HG03571 (cell line): ENCODE results near the gene HINT2.

Source experiments
- ATAC-seq: cut with Tn5 transposase; IDR thresholded peaks from one replicate; pipeline ENCODE4 v1.9.1; 2021; ENCODE audit not compliant: unreplicated experiment

HINT2 gene

GRCh38 chr9:35814841-35815543 is at the start of gene HINT2:
TSS of gene HINT2 (minus strand) at chr9:35815042. CDS start at chr9:35814979, 63 bp downstream.
- peak; percentile 70 for ATAC-seq

GRCh38 chr9:35863583-35863982 is 48.7 kb upstream of the HINT2 start:
- no peak for ATAC-seq

GRCh38 chr9:35862328-35862727 is 47.5 kb upstream of the HINT2 start:
- no peak for ATAC-seq

- no peak for ATAC-seq
Measured at GRCh38 chr9:35861161-35861897, 46.5 kb upstream of the HINT2 start.

GRCh38 chr9:35859990-35860339 is 45.1 kb upstream of the HINT2 start:
- no peak for ATAC-seq

GRCh38 chr9:35859310-35859989 is 44.6 kb upstream of the HINT2 start:
- no peak for ATAC-seq

GRCh38 chr9:35858458-35858857 is 43.6 kb upstream of the HINT2 start:
- ATAC-seq, result no peak

GRCh38 chr9:35856882-35857281 is 42.0 kb upstream of the HINT2 start:
- no peak for ATAC-seq

- ATAC-seq, result no peak
Measured at GRCh38 chr9:35856206-35856605, 41.4 kb upstream of the HINT2 start.

GRCh38 chr9:35854091-35854762 is 39.4 kb upstream of the HINT2 start:
- ATAC-seq, result no peak

- ATAC-seq, result no peak
Measured at GRCh38 chr9:35852876-35853865, 38.3 kb upstream of the HINT2 start.

- no peak for ATAC-seq
Measured at GRCh38 chr9:35852267-35852815, 37.5 kb upstream of the HINT2 start.

GRCh38 chr9:35847792-35848572 is 33.1 kb upstream of the HINT2 start:
- ATAC-seq, result peak; percentile 78

GRCh38 chr9:35845824-35846771 is 31.3 kb upstream of the HINT2 start:
- ATAC-seq, result no peak

GRCh38 chr9:35844628-35845270 is 29.9 kb upstream of the HINT2 start:
- no peak for ATAC-seq

GRCh38 chr9:35842795-35843194 is 28.0 kb upstream of the HINT2 start:
- ATAC-seq, result no peak

GRCh38 chr9:35842020-35842745 is 27.3 kb upstream of the HINT2 start:
- ATAC-seq, result no peak
